ENCODE measurements around the gene CEP164. TPM values are rescaled to one million over a fixed set of nuclear protein-coding genes. Genes with fewer than 3 reads are reported as not detected.

CEP164 gene
- total and polyA plus RNA-seq, 2 experiments from 2014 or later: 13.9 to 23.8 TPM

- Histone ChIP-seq H3K4me3 (peak within 1 kb of the TSS; percentile 72), H3F3A (replicated peaks; ENCODE audit: low read depth) (no peaks in the 10 kb centered on the region), H3K27ac (ENCODE audit: low read depth) (no peak within 1 kb of the TSS), H3K79me2 (replicated peaks; ENCODE audit: insufficient read depth) (no peaks in the 10 kb centered on the region), H4K20me1 (replicated peaks; ENCODE audit: insufficient read depth) (no peaks in the 10 kb centered on the region), H3K9me2 (ENCODE audit: insufficient read depth) (no peaks in the 10 kb centered on the region), H3K27me3 (ENCODE audit: insufficient read depth) (no peaks in the 10 kb centered on the region), H2AFZ (peak within 1 kb of the TSS; percentile 98), H3K4me2 (peak within 1 kb of the TSS; percentile 79), H3K4me1 (ENCODE audit: insufficient read depth) (peaks cover 13% of the 10 kb centered on the region; the same call in 1 of the 2 replicates), H3K36me3 (ENCODE audit: insufficient read depth) (no peaks in the 10 kb centered on the region)
- peak within 1 kb of the TSS; percentile 77 for H3K4me3 Mint-ChIP-seq
- DNase-seq (ENCODE audit: low spot score) (peak; percentile 97), ATAC-seq (peak; percentile 98)
- peak; percentile 62 for TF ChIP-seq POLR2AphosphoS5 (IDR thresholded peaks at IDR 0.05; ENCODE audit: low read depth)
- peak; percentile 87 for TF ChIP-seq ETS1 (IDR thresholded peaks at IDR 0.05)
- peak; percentile 39 to 69 for TF ChIP-seq CTCF (conservative IDR thresholded peaks at IDR 0.05; ENCODE audit: low read depth in 2 of 2)
- no peak for TF ChIP-seq ZNF462 (CRISPR knock-in tag; IDR thresholded peaks at IDR 0.05)
- no peak for TF ChIP-seq EZH2phosphoT487 (IDR thresholded peaks at IDR 0.05; ENCODE audit: unreplicated experiment)
- H3K9me3 Mint-ChIP-seq: no peaks in the 10 kb centered on the region; the same call in 2 of the 3 replicates
- H3K36me3 Mint-ChIP-seq (ENCODE audit: low read depth): no peaks in the 10 kb centered on the region
- H3K27me3 Mint-ChIP-seq (ENCODE audit: insufficient read depth, low read depth, poor library complexity): peaks cover 17% of the 10 kb centered on the region
- H3K27ac Mint-ChIP-seq: no peak within 1 kb of the TSS
- peaks cover 16% of the 10 kb centered on the region for H3K4me1 Mint-ChIP-seq
These were observed 11.3 kb upstream of the CEP164 start, which contains the start of gene BACE1 for GRCh38 chr11:117316197-117316961. BACE1 (minus strand) TSS chr11:117316256; CDS start chr11:117315795, 461 bp downstream.
